ENCODE results near the gene TTC39B.

TTC39B gene

GRCh38 chr9:15256426-15256825, 50.6 kb downstream of the TTC39B start:
- in situ Hi-C loops (cut with HindIII; ENCODE audit: low sequenced_read_pairs) = no loop called here
- no peak overlapping the region for H3K4me3 ChIP-seq (ENCODE audit: low read depth, low read length)
- TF ChIP-seq CTCF (IDR thresholded peaks at IDR 0.05; ENCODE audit: low read depth, low read length, missing control alignments) = no peak
- no peak for DNase-seq (ENCODE audit: low read depth)

- no peak for DNase-seq (ENCODE audit: low read depth)
- no peak for TF ChIP-seq CTCF (IDR thresholded peaks at IDR 0.05; ENCODE audit: low read depth, low read length, missing control alignments)
- H3K4me3 ChIP-seq (ENCODE audit: low read depth, low read length) = no peak overlapping the region
- in situ Hi-C loops (cut with HindIII; ENCODE audit: low sequenced_read_pairs) = no loop called here
These were observed 53.2 kb downstream of the TTC39B start for GRCh38 chr9:15253786-15254185.

- no peak for TF ChIP-seq CTCF (IDR thresholded peaks at IDR 0.05; ENCODE audit: low read depth, low read length, missing control alignments)
- no peak overlapping the region for H3K4me3 ChIP-seq (ENCODE audit: low read depth, low read length)
- in situ Hi-C loops (cut with HindIII; ENCODE audit: low sequenced_read_pairs) = no loop called here
- DNase-seq (ENCODE audit: low read depth) = peak; percentile 18
These were observed 53.8 kb downstream of the TTC39B start for GRCh38 chr9:15253197-15253596.

- in situ Hi-C loops (cut with HindIII; ENCODE audit: low sequenced_read_pairs) = no loop called here
- TF ChIP-seq CTCF (IDR thresholded peaks at IDR 0.05; ENCODE audit: low read depth, low read length, missing control alignments) = no peak
- no peak for DNase-seq (ENCODE audit: low read depth)
- H3K4me3 ChIP-seq (ENCODE audit: low read depth, low read length) = no peak overlapping the region
These were observed 57.0 kb downstream of the TTC39B start for GRCh38 chr9:15249981-15250380.

GRCh38 chr9:15249042-15249818, 57.8 kb downstream of the TTC39B start:
- in situ Hi-C loops (cut with HindIII; ENCODE audit: low sequenced_read_pairs) = no loop called here
- TF ChIP-seq CTCF (IDR thresholded peaks at IDR 0.05; ENCODE audit: low read depth, low read length, missing control alignments) = no peak
- H3K4me3 ChIP-seq (ENCODE audit: low read depth, low read length) = no peak overlapping the region
- DNase-seq (ENCODE audit: low read depth) = peak; percentile 6

- in situ Hi-C loops (cut with HindIII; ENCODE audit: low sequenced_read_pairs) = no loop called here
- no peak for TF ChIP-seq CTCF (IDR thresholded peaks at IDR 0.05; ENCODE audit: low read depth, low read length, missing control alignments)
- no peak for DNase-seq (ENCODE audit: low read depth)
- H3K4me3 ChIP-seq (ENCODE audit: low read depth, low read length) = no peak overlapping the region
These were observed 58.4 kb downstream of the TTC39B start for GRCh38 chr9:15248621-15249020.
